HCT116 (cell line): ENCODE measurements around the gene OSGIN1. TPM values are rescaled to one million over a fixed set of nuclear protein-coding genes. Genes with fewer than 3 reads are reported as not detected.

Source experiments
- ATAC-seq: fragments of 200-7000 bp; cut with Tn5 transposase; 2 replicates; pipeline ENCODE4 v1.9.1; 2020; ENCODE audit warnings: mild to moderate bottlenecking, moderate library complexity
- BruUV-seq: library from RNA; stranded (reverse); fragments of 400-500 nt; replicated peaks from 2 replicates; lab custom pipeline; 2021; lab: Mats Ljungman, UMichigan
- CTCF ChIA-PET: fragments of 300-600 bp; sonication (Branson Sonifier 250); formaldehyde crosslinking; loops from one replicate; lab custom pipeline; 2021; ENCODE audit warnings: antibody characterized with exemption; lab: Charles Lee
- POLR2A ChIA-PET: fragments of 300-600, 350-600 bp; sonication (Branson Sonifier 250); formaldehyde crosslinking; loops from one replicate; lab custom pipeline; 2021; ENCODE audit warnings: antibody characterized with exemption; lab: Charles Lee
- RAD21 ChIA-PET, 2 experiments: fragments of 300-600 bp; sonication (Branson Sonifier 250); formaldehyde crosslinking; loops; one replicate each; lab custom pipeline; 2023; ENCODE audit warnings: low total read pairs in 2 of 2; ENCODE audit not compliant: uncharacterized antibody in 2 of 2, unreplicated experiment in 2 of 2, low non-redundant PET in 1 of 2; lab: Charles Lee
- DNase-seq: peaks from one replicate; pipeline ENCODE4 v3.0.0-alpha.2; 2010; ENCODE audit warnings: low read depth, low spot score
- H2AFZ ChIP-seq: fragments of 200-600 bp; shearing (Covaris generic), sonication (generic); 2 replicates; pipeline ENCODE4 v1.6.1; 2017; ENCODE audit warnings: low read depth, mixed run types, mixed read lengths, antibody characterized with exemption, low read length; ENCODE audit not compliant: poor library complexity, severe bottlenecking
- H3K27ac ChIP-seq: 2 replicates; pipeline ENCODE4 v1.5.1; 2012; ENCODE audit warnings: low read depth, low read length
- H3K27me3 ChIP-seq: fragments of 200-600 bp; sonication (generic); 2 replicates; pipeline ENCODE4 v1.6.1; 2016; ENCODE audit warnings: mixed run types, low read length, mixed read lengths; ENCODE audit not compliant: insufficient read depth
- H3K36me3 ChIP-seq, 2 experiments: fragments of 200-500 bp in 1 of 2; fragments of 200-600 bp in 1 of 2; sonication (Bioruptor generic) in 1 of 2; sonication (generic) in 1 of 2; 2 replicates each; pipeline versions ENCODE4 v1.5.1 to v1.6.1; 2014 to 2016; ENCODE audit warnings: low read length in 2 of 2, inconsistent platforms in 1 of 2, mixed read lengths in 1 of 2, mixed run types in 1 of 2; ENCODE audit not compliant: insufficient read depth in 2 of 2, control insufficient read depth in 1 of 2
- H3K4me1 ChIP-seq, 2 experiments: fragments of 200-600 bp in 1 of 2; sonication (generic) in 1 of 2; 2 replicates each; pipeline versions ENCODE4 v1.5.1 to v1.6.1; 2012 to 2017; ENCODE audit warnings: low read length in 2 of 2, inconsistent platforms in 1 of 2, mild to moderate bottlenecking in 1 of 2, mixed read lengths in 1 of 2, mixed run types in 1 of 2, moderate library complexity in 1 of 2; ENCODE audit not compliant: insufficient read depth in 2 of 2, control insufficient read depth in 1 of 2
- H3K4me2 ChIP-seq: fragments of 200-600 bp; sonication (generic); 2 replicates; pipeline ENCODE4 v1.6.1; 2017; ENCODE audit warnings: mixed run types, low read length, mixed read lengths
- H3K4me3 ChIP-seq, 2 experiments: fragments of 200-600 bp in 1 of 2; sonication (generic) in 1 of 2; replicated peaks in 1 of 2; 2 replicates each; pipeline ENCODE4 v1.5.1; 2011 to 2016; ENCODE audit warnings: low read length in 2 of 2, control low read depth in 1 of 2, low read depth in 1 of 2, mild to moderate bottlenecking in 1 of 2, mixed read lengths in 1 of 2, mixed run types in 1 of 2
- H3K79me2 ChIP-seq: fragments of 200-600 bp; sonication (generic); 2 replicates; pipeline ENCODE4 v1.6.1; 2017; ENCODE audit warnings: mild to moderate bottlenecking, mixed run types, low read length, moderate library complexity, mixed read lengths; ENCODE audit not compliant: insufficient read depth
- H3K9ac ChIP-seq: fragments of 200-600 bp; sonication (generic); 2 replicates; pipeline ENCODE4 v1.6.1; 2016; ENCODE audit warnings: low read length, mixed read lengths
- H3K9me2 ChIP-seq: fragments of 200-600 bp; sonication (generic), shearing (Covaris generic); 2 replicates; pipeline ENCODE4 v1.6.1; 2017; ENCODE audit warnings: mixed run types, mild to moderate bottlenecking, moderate library complexity; ENCODE audit not compliant: insufficient read depth
- H3K9me3 ChIP-seq, 2 experiments: fragments of 200-500 bp in 1 of 2; fragments of 200-600 bp in 1 of 2; sonication (Bioruptor generic) in 1 of 2; sonication (generic) in 1 of 2; 2 replicates each; pipeline ENCODE4 v1.6.1; 2014 to 2017; ENCODE audit warnings: low read length in 2 of 2, mixed read lengths in 2 of 2, inconsistent platforms in 1 of 2, low read depth in 1 of 2, mild to moderate bottlenecking in 1 of 2, mixed run types in 1 of 2, moderate library complexity in 1 of 2; ENCODE audit not compliant: control insufficient read depth in 1 of 2, insufficient read depth in 1 of 2
- H4K20me1 ChIP-seq: fragments of 200-600 bp; sonication (generic), shearing (Covaris generic); 2 replicates; pipeline ENCODE4 v1.6.1; 2017; ENCODE audit warnings: mixed run types, mild to moderate bottlenecking, moderate library complexity; ENCODE audit not compliant: insufficient read depth
- CBX3 ChIP-seq: IDR thresholded peaks from 2 replicates; pipeline ENCODE4 v1.6.1; 2012; ENCODE audit warnings: low read depth
- ELF1 ChIP-seq: IDR thresholded peaks from 2 replicates; pipeline ENCODE4 v1.6.1; 2012; ENCODE audit warnings: low read depth, borderline replicate concordance
- EZH2 ChIP-seq: fragments of 200-600 bp; sonication (generic); IDR thresholded peaks from 2 replicates; pipeline ENCODE4 v1.6.1; 2017; ENCODE audit warnings: antibody characterized with exemption, mixed run types
- FOSL1 ChIP-seq: IDR thresholded peaks from 2 replicates; pipeline ENCODE4 v1.6.1; 2012; ENCODE audit warnings: low read depth
- ZNF274 ChIP-seq: fragments of 200-500 bp; sonication (Bioruptor generic); IDR thresholded peaks from 2 replicates; pipeline ENCODE4 v1.6.1; 2014; ENCODE audit warnings: mild to moderate bottlenecking, low read depth, low read length, inconsistent platforms
- intact Hi-C: fragments of 100-400 bp; cut with micrococcal nuclease; formaldehyde crosslinking; loops from 2 replicates; pipeline ENCODE4 v1.10.0; 2022
- total RNA-seq: library from RNA; stranded (reverse); gene quantifications from one replicate; pipeline ENCODE4 v1.2.1, GENCODE V29; 2021; ENCODE audit not compliant: unreplicated experiment
- TF ChIP-seq, protein P1 (sequence below), 3 experiments: fragments of 200-600 bp in 1 of 3; sonication (generic) in 1 of 3; IDR thresholded peaks in 2 of 3; conservative IDR thresholded peaks in 1 of 3; 2 replicates each; pipeline ENCODE4 v1.5.1; 2012 to 2017; ENCODE audit warnings: low read depth in 2 of 3, low read length in 2 of 3, antibody characterized with exemption in 1 of 3, borderline replicate concordance in 1 of 3, control low read depth in 1 of 3, mild to moderate bottlenecking in 1 of 3, mixed read lengths in 1 of 3, mixed run types in 1 of 3, moderate library complexity in 1 of 3; ENCODE audit not compliant: insufficient read depth in 1 of 3

The OSGIN1 gene
- total RNA-seq, 1 experiment from 2014 or later, result 19.8 TPM

DNA sequence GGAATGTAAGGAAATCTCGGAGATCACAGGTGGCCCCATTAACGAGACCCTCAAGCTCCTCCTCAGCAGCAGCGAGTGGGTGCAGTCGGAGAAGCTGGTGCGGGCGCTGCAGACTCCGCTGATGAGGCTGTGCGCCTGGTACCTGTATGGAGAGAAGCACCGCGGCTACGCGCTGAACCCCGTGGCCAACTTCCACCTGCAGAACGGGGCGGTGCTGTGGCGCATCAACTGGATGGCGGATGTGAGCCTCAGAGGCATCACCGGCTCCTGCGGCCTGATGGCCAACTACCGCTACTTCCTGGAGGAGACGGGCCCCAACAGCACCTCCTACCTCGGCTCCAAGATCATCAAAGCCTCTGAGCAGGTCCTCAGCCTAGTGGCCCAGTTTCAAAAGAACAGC, 38.0 kb upstream of the OSGIN1 start:
- POLR2A ChIA-PET, result no interaction called here
- H3K4me1 ChIP-seq, result peaks cover 0 to 16% of the 10 kb centered on the region in 2 experiments; a peak in 1 of 4 replicates
- no peak overlapping the region for H3K4me2 ChIP-seq
- no peaks in the 10 kb centered on the region for H4K20me1 ChIP-seq
- DNase-seq (no peak), ATAC-seq (no peak)
- RAD21 ChIA-PET, result no interaction called here
- no peaks in the 10 kb centered on the region for H3K79me2 ChIP-seq
- H3K4me3 ChIP-seq, result no peak overlapping the region
- H3K9ac ChIP-seq, result no peak overlapping the region
- H3K36me3 ChIP-seq, result 0 out of 4 replicates have a peak, but pooled peaks cover 6 to 8% of the 10 kb centered on the region in 2 experiments
- intact Hi-C loops, result no loop called here
- no peaks in the 10 kb centered on the region for H3K9me2 ChIP-seq
- TF ChIP-seq ELF1 (no peak), CBX3 (no peak)
- BruUV-seq, result no TSS peak
- H3K27me3 ChIP-seq, result no peaks in the 10 kb centered on the region
- no peak overlapping the region for H2AFZ ChIP-seq
- no peak overlapping the region for H3K27ac ChIP-seq
- no peaks in the 10 kb centered on the region for H3K9me3 ChIP-seq
- CTCF ChIA-PET, result no interaction called here

DNA sequence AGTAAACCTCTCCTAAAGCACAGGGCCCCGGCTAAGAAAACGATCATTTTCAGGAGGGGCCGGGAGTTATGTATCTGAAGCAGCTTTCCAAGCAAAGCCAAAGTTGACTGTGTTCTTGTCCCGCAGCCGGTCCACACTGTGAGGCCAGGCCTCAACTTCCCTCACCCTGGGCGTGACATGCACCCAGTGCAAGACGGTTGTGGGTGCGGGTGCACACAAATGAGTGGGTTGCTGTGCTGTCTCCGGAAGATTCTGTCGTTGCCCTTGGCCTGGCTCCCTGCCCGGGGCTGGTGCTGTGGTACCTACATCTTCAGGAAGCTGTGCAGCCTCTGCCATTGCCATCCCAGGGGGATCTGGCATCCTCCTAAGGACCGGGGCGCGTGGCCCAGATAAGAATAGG, 37.5 kb upstream of the OSGIN1 start:
- Histone ChIP-seq H3K79me2 (no peaks in the 10 kb centered on the region), H3K9me3 (no peaks in the 10 kb centered on the region), H3K9ac (no peak overlapping the region), H2AFZ (no peak overlapping the region), H3K9me2 (no peaks in the 10 kb centered on the region), H3K36me3 (0 out of 4 replicates have a peak, but pooled peaks cover 6 to 8% of the 10 kb centered on the region in 2 experiments), H3K27me3 (no peaks in the 10 kb centered on the region), H3K4me3 (no peak overlapping the region), H3K27ac (no peak overlapping the region), H3K4me1 (peaks cover 0 to 16% of the 10 kb centered on the region in 2 experiments; a peak in 1 of 4 replicates), H3K4me2 (no peak overlapping the region), H4K20me1 (no peaks in the 10 kb centered on the region)
- no TSS peak for BruUV-seq
- TF ChIP-seq ZNF274 (no peak), EZH2 (no peak), FOSL1 (no peak)
- TF ChIP-seq, protein P1, sequence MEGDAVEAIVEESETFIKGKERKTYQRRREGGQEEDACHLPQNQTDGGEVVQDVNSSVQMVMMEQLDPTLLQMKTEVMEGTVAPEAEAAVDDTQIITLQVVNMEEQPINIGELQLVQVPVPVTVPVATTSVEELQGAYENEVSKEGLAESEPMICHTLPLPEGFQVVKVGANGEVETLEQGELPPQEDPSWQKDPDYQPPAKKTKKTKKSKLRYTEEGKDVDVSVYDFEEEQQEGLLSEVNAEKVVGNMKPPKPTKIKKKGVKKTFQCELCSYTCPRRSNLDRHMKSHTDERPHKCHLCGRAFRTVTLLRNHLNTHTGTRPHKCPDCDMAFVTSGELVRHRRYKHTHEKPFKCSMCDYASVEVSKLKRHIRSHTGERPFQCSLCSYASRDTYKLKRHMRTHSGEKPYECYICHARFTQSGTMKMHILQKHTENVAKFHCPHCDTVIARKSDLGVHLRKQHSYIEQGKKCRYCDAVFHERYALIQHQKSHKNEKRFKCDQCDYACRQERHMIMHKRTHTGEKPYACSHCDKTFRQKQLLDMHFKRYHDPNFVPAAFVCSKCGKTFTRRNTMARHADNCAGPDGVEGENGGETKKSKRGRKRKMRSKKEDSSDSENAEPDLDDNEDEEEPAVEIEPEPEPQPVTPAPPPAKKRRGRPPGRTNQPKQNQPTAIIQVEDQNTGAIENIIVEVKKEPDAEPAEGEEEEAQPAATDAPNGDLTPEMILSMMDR (IDR thresholded peaks at IDR 0.05 in 2 of 3, conservative IDR thresholded peaks at IDR 0.05 in 1 of 3; ENCODE audit: borderline replicate concordance in 1 of 3, insufficient read depth in 1 of 3, low read depth in 2 of 3, low read length in 2 of 3), result no peak
- ATAC-seq (no peak), DNase-seq (no peak)
- RAD21 ChIA-PET, result no interaction called here
- POLR2A ChIA-PET, result no interaction called here
- intact Hi-C loops, result no loop called here
- CTCF ChIA-PET, result no interaction called here
